Upper lobe of right lung (tissue), 1 donor: ENCODE measurements around the gene S100A16. TPM values are rescaled to one million over a fixed set of nuclear protein-coding genes. Genes with fewer than 3 reads are reported as not detected.
A peak's percentile ranks its signal among the peaks of the same experiment; 100 is the strongest.
"Not testable (repeated sequence)": the region's sequence is repeated elsewhere in the genome, so short reads cannot be mapped to it uniquely, and the experiment has no call there.

Experiments used
- ATAC-seq: fragments of 200-7000 bp; cut with Tn5 transposase; one replicate; pipeline ENCODE4 v1.9.1; 2020; ENCODE audit warnings: mild to moderate bottlenecking, moderate library complexity
- DNase-seq: peaks from one replicate; pipeline ENCODE4 v3.0.0-alpha.2; 2020
- H3K27ac ChIP-seq: fragments of 200-600 bp; one replicate; pipeline ENCODE4 v1.8.0; 2022
- H3K27me3 ChIP-seq: fragments of 200-600 bp; one replicate; pipeline ENCODE4 v1.8.0; 2022; ENCODE audit warnings: mild to moderate bottlenecking
- H3K36me3 ChIP-seq: fragments of 200-600 bp; one replicate; pipeline ENCODE4 v1.8.0; 2022
- H3K4me1 ChIP-seq: fragments of 200-600 bp; one replicate; pipeline ENCODE4 v1.8.0; 2022
- H3K4me3 ChIP-seq: fragments of 200-600 bp; one replicate; pipeline ENCODE4 v1.8.0; 2022; ENCODE audit warnings: mild to moderate bottlenecking
- H3K9me3 ChIP-seq: fragments of 200-600 bp; one replicate; pipeline ENCODE4 v1.8.0; 2022
- intact Hi-C: fragments of 100-400 bp; cut with DNase I; formaldehyde crosslinking; loops from one replicate; pipeline ENCODE4 v1.11.0; 2022
- total RNA-seq: library from RNA; stranded (reverse); fragmentation: NEBNext Ultra II Directional; extraction: Animal tissue kit (Norgen Biotek cat#: 25700); gene quantifications from one replicate; pipeline ENCODE4 v1.2.1, GENCODE V29; 2021
- TF ChIP-seq, protein P1 (sequence below): fragments of 200-600 bp; IDR thresholded peaks from one replicate; pipeline ENCODE4 v1.8.0; 2022; ENCODE audit warnings: antibody characterized with exemption
- donor health status: DM: no; HTN: yes; CAD: no; lungs with severe emphysema.

S100A16 gene
- total RNA-seq, 1 donor from 2014 or later: 69.6 TPM

DNA sequence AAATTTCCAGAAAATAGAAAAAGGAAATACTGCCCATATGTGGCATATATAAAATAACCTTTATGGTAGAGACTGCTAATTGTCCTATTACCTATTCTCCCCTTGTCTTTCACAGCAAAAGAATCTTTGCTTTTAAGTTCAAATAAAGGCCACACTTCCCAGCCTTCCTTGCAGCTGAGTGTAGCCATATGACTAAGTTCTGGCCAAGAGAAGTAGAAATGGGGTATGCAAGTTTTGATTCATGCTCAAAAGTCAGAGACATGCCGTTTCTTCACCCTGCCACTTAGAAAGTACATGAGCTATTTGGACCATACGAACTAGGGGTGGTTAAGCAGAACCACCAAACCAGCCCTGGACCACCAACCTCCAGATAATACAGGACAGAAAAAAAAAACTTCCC lies 29.0 kb downstream of the S100A16 start:
- no peak overlapping the region for H3K27ac ChIP-seq
- no peak for ATAC-seq
- no peaks in the 10 kb centered on the region for H3K4me1 ChIP-seq
- no peak overlapping the region for H3K4me3 ChIP-seq
- no peaks in the 10 kb centered on the region for H3K27me3 ChIP-seq
- DNase-seq: no peak
- H3K36me3 ChIP-seq: no peaks in the 10 kb centered on the region
- intact Hi-C loops: no loop called here
- H3K9me3 ChIP-seq: no peaks in the 10 kb centered on the region
- TF ChIP-seq, protein P1, sequence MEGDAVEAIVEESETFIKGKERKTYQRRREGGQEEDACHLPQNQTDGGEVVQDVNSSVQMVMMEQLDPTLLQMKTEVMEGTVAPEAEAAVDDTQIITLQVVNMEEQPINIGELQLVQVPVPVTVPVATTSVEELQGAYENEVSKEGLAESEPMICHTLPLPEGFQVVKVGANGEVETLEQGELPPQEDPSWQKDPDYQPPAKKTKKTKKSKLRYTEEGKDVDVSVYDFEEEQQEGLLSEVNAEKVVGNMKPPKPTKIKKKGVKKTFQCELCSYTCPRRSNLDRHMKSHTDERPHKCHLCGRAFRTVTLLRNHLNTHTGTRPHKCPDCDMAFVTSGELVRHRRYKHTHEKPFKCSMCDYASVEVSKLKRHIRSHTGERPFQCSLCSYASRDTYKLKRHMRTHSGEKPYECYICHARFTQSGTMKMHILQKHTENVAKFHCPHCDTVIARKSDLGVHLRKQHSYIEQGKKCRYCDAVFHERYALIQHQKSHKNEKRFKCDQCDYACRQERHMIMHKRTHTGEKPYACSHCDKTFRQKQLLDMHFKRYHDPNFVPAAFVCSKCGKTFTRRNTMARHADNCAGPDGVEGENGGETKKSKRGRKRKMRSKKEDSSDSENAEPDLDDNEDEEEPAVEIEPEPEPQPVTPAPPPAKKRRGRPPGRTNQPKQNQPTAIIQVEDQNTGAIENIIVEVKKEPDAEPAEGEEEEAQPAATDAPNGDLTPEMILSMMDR: no peak

DNA sequence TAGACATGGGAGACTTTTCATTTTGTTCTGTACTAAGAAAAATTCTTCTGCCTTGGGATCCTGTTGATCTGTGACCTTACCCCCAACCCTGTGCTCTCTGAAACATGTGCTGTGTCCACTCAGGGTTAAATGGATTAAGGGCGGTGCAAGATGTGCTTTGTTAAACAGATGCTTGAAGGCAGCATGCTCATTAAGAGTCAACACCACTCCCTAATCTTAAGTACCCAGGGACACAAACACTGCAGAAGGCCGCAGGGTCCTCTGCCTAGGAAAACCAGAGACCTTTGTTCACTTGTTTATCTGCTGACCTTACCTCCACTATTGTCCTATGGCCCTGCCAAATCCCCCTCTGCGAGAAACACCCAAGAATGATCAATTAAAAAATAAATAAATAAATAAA lies 29.4 kb downstream of the S100A16 start:
- DNase-seq, H3K4me3 ChIP-seq, H3K27ac ChIP-seq, ATAC-seq, H3K36me3 ChIP-seq, intact Hi-C loops, H3K27me3 ChIP-seq, H3K4me1 ChIP-seq, H3K9me3 ChIP-seq: not testable (repeated sequence)

DNA sequence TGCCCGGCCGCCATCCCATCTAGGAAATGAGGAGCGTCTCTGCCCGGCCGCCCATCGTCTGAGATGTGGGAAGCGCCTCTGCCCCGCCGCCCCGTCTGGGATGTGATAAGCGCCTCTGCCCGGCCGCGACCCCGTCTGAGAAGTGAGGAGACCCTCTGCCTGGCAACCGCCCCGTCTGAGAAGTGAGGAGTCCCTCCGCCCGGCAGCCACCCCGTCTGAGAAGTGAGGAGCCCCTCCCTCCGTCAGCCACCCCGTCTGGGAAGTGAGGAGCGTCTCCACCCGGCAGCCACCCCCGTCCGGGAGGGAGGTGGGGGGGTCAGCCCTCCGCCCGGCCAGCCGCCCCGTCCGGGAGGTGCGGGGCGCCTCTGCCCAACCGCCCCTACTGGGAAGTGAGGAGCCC lies 30.1 kb downstream of the S100A16 start:
- H3K27ac ChIP-seq, H3K9me3 ChIP-seq, H3K36me3 ChIP-seq, H3K27me3 ChIP-seq, H3K4me3 ChIP-seq, H3K4me1 ChIP-seq, DNase-seq, intact Hi-C loops, ATAC-seq: not testable (repeated sequence)

DNA sequence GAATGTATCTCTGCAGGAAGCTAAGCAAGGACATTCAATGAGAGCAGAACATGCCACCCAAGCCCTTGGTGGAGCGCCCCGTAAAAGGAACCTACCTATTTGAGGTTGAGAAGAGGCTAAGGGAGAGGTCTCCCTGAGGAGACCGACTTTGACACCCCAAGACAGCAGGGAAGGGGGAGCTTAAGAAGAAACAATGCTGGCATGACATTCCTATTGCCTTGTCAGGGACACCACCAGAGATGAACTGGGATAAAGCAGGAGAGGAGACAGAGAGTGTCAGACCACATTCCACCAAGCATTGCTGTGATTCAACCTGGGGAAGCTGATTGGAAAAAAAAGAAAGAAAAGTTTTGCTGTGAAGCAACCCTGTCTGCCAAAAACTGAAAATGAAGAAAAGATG lies 34.0 kb downstream of the S100A16 start:
- no peaks in the 10 kb centered on the region for H3K36me3 ChIP-seq
- intact Hi-C loops: loop anchor here (10.0 kb wide), 1 partner anchor 46 kb away; the partner anchor contains the start of genes S100A1 and S100A13
- H3K4me3 ChIP-seq: no peak overlapping the region
- TF ChIP-seq, protein P1: no peak
- ATAC-seq (no peak), DNase-seq (no peak)
- H3K27ac ChIP-seq: no peak overlapping the region
- H3K27me3 ChIP-seq: no peaks in the 10 kb centered on the region
- no peaks in the 10 kb centered on the region for H3K4me1 ChIP-seq
- H3K9me3 ChIP-seq: no peaks in the 10 kb centered on the region

DNA sequence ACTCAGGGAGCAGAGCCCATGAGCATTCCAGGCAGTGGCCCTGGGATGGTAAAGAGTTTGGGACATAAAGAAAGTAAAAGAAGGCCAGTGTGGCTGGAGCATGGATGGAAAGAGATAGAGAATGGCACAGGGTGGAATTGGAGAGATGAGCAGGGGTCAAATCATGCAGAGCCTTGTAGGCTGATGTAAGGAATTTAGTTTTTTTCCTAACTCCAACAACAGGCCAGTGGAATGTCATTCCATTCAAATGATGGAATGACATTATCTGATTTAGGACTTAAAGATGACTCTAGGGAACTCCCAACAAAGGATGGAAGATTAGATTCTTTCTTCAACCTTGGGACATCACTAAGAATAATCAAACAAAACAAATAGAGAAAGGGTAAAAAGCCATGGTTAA lies 34.4 kb downstream of the S100A16 start:
- ATAC-seq: no peak
- intact Hi-C loops: loop anchor here (10.0 kb wide), 1 partner anchor 46 kb away; the partner anchor contains the start of genes S100A1 and S100A13

DNA sequence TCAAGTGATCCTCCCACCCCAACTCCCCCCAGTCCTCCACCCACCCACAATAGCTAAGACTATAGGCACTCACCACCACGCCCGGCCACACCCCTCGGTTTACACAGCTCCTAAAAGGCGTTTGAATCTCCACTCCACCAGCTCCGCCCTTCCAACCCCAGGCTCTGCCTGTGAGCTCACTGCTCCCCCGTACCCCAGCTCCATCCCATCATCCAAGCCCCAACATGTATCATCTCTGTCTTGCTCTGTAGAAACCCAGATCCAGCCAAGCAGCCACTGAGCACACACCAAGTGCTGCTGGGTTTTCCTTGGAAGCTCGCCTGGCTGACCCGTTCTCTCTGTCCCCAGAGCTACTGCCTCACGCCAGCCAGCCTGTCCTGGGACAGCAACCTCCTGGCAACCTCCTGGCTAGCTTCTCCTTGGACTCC lies 35.3 kb downstream of the S100A16 start:
- DNase-seq: no peak

More for the DNA sequence above, 34.4 kb downstream of the S100A16 start:
- Histone ChIP-seq H3K36me3 (no peaks in the 10 kb centered on the region), H3K4me1 (no peaks in the 10 kb centered on the region), H3K27me3 (no peaks in the 10 kb centered on the region), H3K9me3 (no peaks in the 10 kb centered on the region), H3K4me3 (no peak overlapping the region), H3K27ac (no peak overlapping the region)
- DNase-seq: no peak
- TF ChIP-seq, protein P1: no peak

More for the DNA sequence above, 35.3 kb downstream of the S100A16 start:
- H3K27ac ChIP-seq: no peak overlapping the region
- ATAC-seq: peak; percentile 45
- peaks cover 3% of the 10 kb centered on the region for H3K4me1 ChIP-seq
- intact Hi-C loops: loop anchor here (10.0 kb wide), 1 partner anchor 47 kb away; the partner anchor contains the start of genes S100A1 and S100A13
- H3K9me3 ChIP-seq: no peaks in the 10 kb centered on the region
- H3K27me3 ChIP-seq: no peaks in the 10 kb centered on the region
- TF ChIP-seq, protein P1: no peak
- H3K36me3 ChIP-seq: no peaks in the 10 kb centered on the region
- H3K4me3 ChIP-seq: no peak overlapping the region
